Peyer's patch (tissue), 4 donors: ENCODE data around the gene RAB20. TPM values are rescaled to one million over a fixed set of nuclear protein-coding genes. Genes with fewer than 3 reads are reported as not detected.

Experiments used
- DNase-seq, 3 donors: peaks; one replicate each; pipeline ENCODE4 v3.0.0-alpha.2; 2017 to 2019
- H3K27ac ChIP-seq, 4 donors: fragments of 200-600 bp; sonication (generic); one replicate each; pipeline ENCODE4 v1.5.1; 2016 to 2019
- H3K27me3 ChIP-seq, 2 donors: fragments of 200-600 bp; sonication (generic); one replicate each; pipeline ENCODE4 v1.5.1; 2019
- H3K36me3 ChIP-seq, 3 donors: fragments of 200-600 bp; sonication (generic); one replicate each; pipeline ENCODE4 v1.5.1; 2016 to 2019
- H3K4me1 ChIP-seq, 4 donors: fragments of 200-600 bp; sonication (generic); one replicate each; pipeline ENCODE4 v1.5.1; 2016 to 2019
- H3K4me3 ChIP-seq, 4 donors: fragments of 200-600 bp; sonication (generic); 1 replicate in 3 of 4; 2 replicates in 1 of 4; pipeline ENCODE4 v1.5.1; 2016 to 2019; ENCODE audit warnings: mild to moderate bottlenecking in 1 of 4
- H3K9me3 ChIP-seq, 4 donors: fragments of 200-600 bp; sonication (generic); one replicate each; pipeline ENCODE4 v1.5.1; 2016 to 2019; ENCODE audit warnings: mild to moderate bottlenecking in 1 of 4
- CTCF ChIP-seq, 6 experiments: fragments of 450-650 bp in 4 of 6; fragments of 200-600 bp in 2 of 6; sonication (generic) in 1 of 6; IDR thresholded peaks; one replicate each; pipeline ENCODE4 v1.5.1; 2017 to 2019; ENCODE audit warnings: antibody characterized with exemption in 6 of 6, mild to moderate bottlenecking in 3 of 6, moderate library complexity in 1 of 6
- POLR2A ChIP-seq, 2 donors: fragments of 450-650 bp; IDR thresholded peaks; one replicate each; pipeline ENCODE4 v1.5.1; 2017; ENCODE audit warnings: antibody characterized with exemption in 2 of 2, mild to moderate bottlenecking in 2 of 2, moderate library complexity in 2 of 2
- total RNA-seq, 4 donors: library from RNA; depleted of rRNA; stranded (reverse); fragments of >200 nt; gene quantifications; one replicate each; pipeline ENCODE4 v1.1.0, GENCODE V29; 2016

The RAB20 gene
- total RNA-seq, 4 donors from 2014 or later = 15.7 to 69.1 (median 62.2) TPM

- DNase-seq = no peak
- no peaks in the 10 kb centered on the region for H3K9me3 ChIP-seq
These were observed 5.3 kb downstream of the RAB20 start for GRCh38 chr13:110556224-110556606.

GRCh38 chr13:110555601-110556223 is 5.8 kb downstream of the RAB20 start:
- DNase-seq = peak in 2 of 3 donors; percentile 39 to 51
- H3K36me3 ChIP-seq = peaks cover 0 to 8% (median 0%) of the 10 kb centered on the region in 3 donors
- TF ChIP-seq CTCF (IDR thresholded peaks at IDR 0.05) (peak in 1 of 6 experiments; percentile 4), POLR2A (IDR thresholded peaks at IDR 0.05) (no peak)
- H3K27me3 ChIP-seq = no peaks in the 10 kb centered on the region
- no peak overlapping the region for H3K4me3 ChIP-seq
- H3K27ac ChIP-seq = peak overlapping the region; percentile 46 to 62 (median 50)
- peaks cover 0 to 57% (median 4%) of the 10 kb centered on the region in 4 donors for H3K4me1 ChIP-seq
- H3K9me3 ChIP-seq = no peaks in the 10 kb centered on the region

More at GRCh38 chr13:110556224-110556606, 5.3 kb downstream of the RAB20 start:
- peaks cover 0 to 53% (median 4%) of the 10 kb centered on the region in 4 donors for H3K4me1 ChIP-seq
- peak overlapping the region; percentile 46 to 62 (median 50) for H3K27ac ChIP-seq
- peaks cover 0 to 8% (median 0%) of the 10 kb centered on the region in 3 donors for H3K36me3 ChIP-seq
- TF ChIP-seq CTCF (IDR thresholded peaks at IDR 0.05) (no peak), POLR2A (IDR thresholded peaks at IDR 0.05) (no peak)
- H3K27me3 ChIP-seq = no peaks in the 10 kb centered on the region
- H3K4me3 ChIP-seq = no peak overlapping the region

GRCh38 chr13:110554946-110555345 is 6.6 kb downstream of the RAB20 start:
- Histone ChIP-seq H3K27me3 (no peaks in the 10 kb centered on the region), H3K9me3 (no peaks in the 10 kb centered on the region), H3K27ac (peak overlapping the region in 1 of 4 donors; percentile 51), H3K4me1 (peaks cover 0 to 53% (median 4%) of the 10 kb centered on the region in 4 donors), H3K4me3 (no peak overlapping the region), H3K36me3 (peaks cover 0 to 8% (median 0%) of the 10 kb centered on the region in 3 donors)
- TF ChIP-seq CTCF (IDR thresholded peaks at IDR 0.05) (no peak), POLR2A (IDR thresholded peaks at IDR 0.05) (no peak)
- peak in 1 of 3 donors; percentile 31 for DNase-seq

GRCh38 chr13:110554227-110554836 is 7.2 kb downstream of the RAB20 start:
- H3K36me3 ChIP-seq = peaks cover 0 to 8% (median 0%) of the 10 kb centered on the region in 3 donors

GRCh38 chr13:110553417-110553816 is 8.1 kb downstream of the RAB20 start:
- no peak for TF ChIP-seq CTCF (IDR thresholded peaks at IDR 0.05)
- TF ChIP-seq POLR2A (IDR thresholded peaks at IDR 0.05) = no peak
- Histone ChIP-seq H3K27me3 (no peaks in the 10 kb centered on the region), H3K36me3 (peaks cover 0 to 8% (median 0%) of the 10 kb centered on the region in 3 donors), H3K4me3 (no peak overlapping the region), H3K27ac (no peak overlapping the region), H3K4me1 (peaks cover 0 to 46% (median 4%) of the 10 kb centered on the region in 4 donors), H3K9me3 (no peaks in the 10 kb centered on the region)
- DNase-seq = no peak

More at GRCh38 chr13:110554227-110554836, 7.2 kb downstream of the RAB20 start:
- no peak for TF ChIP-seq POLR2A (IDR thresholded peaks at IDR 0.05)
- no peak for TF ChIP-seq CTCF (IDR thresholded peaks at IDR 0.05)
- Histone ChIP-seq H3K27ac (no peak overlapping the region), H3K9me3 (no peaks in the 10 kb centered on the region), H3K27me3 (no peaks in the 10 kb centered on the region), H3K4me1 (peaks cover 0 to 48% (median 4%) of the 10 kb centered on the region in 4 donors), H3K4me3 (no peak overlapping the region)
- DNase-seq = peak in 1 of 3 donors; percentile 36
